GM12892 (cell line): ENCODE data around the gene ERICH4.

Experiments used
- POLR2A ChIP-seq: IDR thresholded peaks from 2 replicates; pipeline ENCODE4 v1.6.1; 2011; ENCODE audit warnings: low read depth, low read length, control low read depth
- POLR2AphosphoS5 ChIP-seq: IDR thresholded peaks from 2 replicates; pipeline ENCODE4 v1.6.1; 2011; ENCODE audit warnings: low read depth, low read length, control low read depth

DNA sequence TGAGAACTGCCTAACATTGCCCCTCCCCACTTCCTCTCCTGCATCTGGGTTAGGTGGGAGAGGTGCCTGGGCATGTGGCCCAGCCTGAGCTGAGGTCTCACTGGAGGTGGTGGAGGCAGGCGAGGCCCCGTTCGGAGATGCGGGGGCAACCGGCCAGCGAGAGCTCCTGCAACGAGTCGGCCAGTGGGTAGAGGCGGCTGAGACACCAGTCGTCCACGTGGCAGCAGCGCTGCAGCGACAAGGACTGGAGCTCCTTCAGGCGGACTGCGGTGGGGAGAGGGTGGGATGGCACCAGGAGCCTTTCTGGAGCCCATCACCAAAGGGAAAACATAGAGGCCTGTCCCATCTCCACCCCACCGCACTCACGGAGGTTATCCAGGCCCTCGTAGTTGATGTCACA lies 9.8 kb upstream of the ERICH4 start:
- TF ChIP-seq POLR2AphosphoS5 (no peak; the same call in 1 of the 2 replicates), POLR2A (no peak)
